ENCODE data around the gene STK39.

Gene STK39

GRCh38 chr2:168037778-168038177 is 209.6 kb downstream of the STK39 start:
- no peak for DNase-seq

GRCh38 chr2:168035458-168035857 is 211.9 kb downstream of the STK39 start:
- DNase-seq: no peak

- no peak for DNase-seq
Observed at GRCh38 chr2:168034616-168035015, 212.8 kb downstream of the STK39 start.

GRCh38 chr2:168033966-168034365 is 213.4 kb downstream of the STK39 start:
- no peak for DNase-seq

- DNase-seq: no peak
Observed at GRCh38 chr2:168032091-168032490, 215.3 kb downstream of the STK39 start.

- no peak for DNase-seq
Observed at GRCh38 chr2:168030862-168031624, 216.4 kb downstream of the STK39 start.

GRCh38 chr2:168029071-168029470 is 218.3 kb downstream of the STK39 start:
- no peak for DNase-seq

GRCh38 chr2:168028362-168028761 is 219.0 kb downstream of the STK39 start:
- no peak for DNase-seq

- DNase-seq: no peak
Observed at GRCh38 chr2:168025487-168026202, 221.8 kb downstream of the STK39 start.

GRCh38 chr2:168024459-168024858 is 222.9 kb downstream of the STK39 start:
- DNase-seq: no peak

- DNase-seq: no peak
Observed at GRCh38 chr2:168021800-168022587, 225.4 kb downstream of the STK39 start.

- no peak for DNase-seq
Observed at GRCh38 chr2:168015274-168015953, 232.0 kb downstream of the STK39 start.

- DNase-seq: no peak
Observed at GRCh38 chr2:168009900-168010299, 237.5 kb downstream of the STK39 start.

- DNase-seq: no peak
Observed at GRCh38 chr2:168008646-168009195, 238.7 kb downstream of the STK39 start.

- DNase-seq: no peak
Observed at GRCh38 chr2:168006498-168006897, 240.9 kb downstream of the STK39 start.

GRCh38 chr2:168005586-168005985 is 241.8 kb downstream of the STK39 start:
- DNase-seq: no peak

GRCh38 chr2:168003876-168004275 is 243.5 kb downstream of the STK39 start:
- no peak for DNase-seq

GRCh38 chr2:168002021-168002553 is 245.3 kb downstream of the STK39 start:
- no peak for DNase-seq

GRCh38 chr2:167992278-167992677 is 255.1 kb downstream of the STK39 start:
- no peak for DNase-seq

GRCh38 chr2:167990062-167990461 is 257.3 kb downstream of the STK39 start:
- no peak for DNase-seq

- no peak for DNase-seq
Observed at GRCh38 chr2:167988296-167988695, 259.1 kb downstream of the STK39 start.

- no peak for DNase-seq
Observed at GRCh38 chr2:167987558-167987957, 259.8 kb downstream of the STK39 start.
